C4-2B (cell line): ENCODE measurements around the gene PYDC1.

Experiments used
- ZFX ChIP-seq: fragments of 450-650 bp; IDR thresholded peaks from 2 replicates; pipeline ENCODE4 v1.6.1; 2017
- TF ChIP-seq, protein P1 (sequence below): fragments of 450-650 bp; conservative IDR thresholded peaks from 2 replicates; pipeline ENCODE4 v1.5.1; 2017; ENCODE audit warnings: mild to moderate bottlenecking

DNA sequence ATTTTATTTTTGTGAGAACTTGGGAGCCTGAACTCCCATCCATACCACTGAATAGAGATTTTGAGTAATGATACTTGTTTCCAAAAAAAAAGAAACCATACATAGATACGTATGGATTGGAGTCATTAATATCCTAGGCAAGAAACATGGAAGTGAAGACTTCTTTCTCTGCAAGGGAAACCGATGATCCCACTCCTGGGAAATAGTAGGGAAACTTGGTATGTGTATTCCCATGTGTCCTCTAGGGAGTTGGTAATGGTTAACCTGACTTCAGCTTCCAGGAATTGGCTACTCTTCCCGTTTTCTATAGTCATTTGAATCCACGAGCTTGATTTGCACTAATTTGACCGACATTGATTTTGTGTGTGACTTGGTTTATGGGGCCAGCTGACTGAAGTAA lies 31.6 kb downstream of the PYDC1 start:
- TF ChIP-seq, protein P1, sequence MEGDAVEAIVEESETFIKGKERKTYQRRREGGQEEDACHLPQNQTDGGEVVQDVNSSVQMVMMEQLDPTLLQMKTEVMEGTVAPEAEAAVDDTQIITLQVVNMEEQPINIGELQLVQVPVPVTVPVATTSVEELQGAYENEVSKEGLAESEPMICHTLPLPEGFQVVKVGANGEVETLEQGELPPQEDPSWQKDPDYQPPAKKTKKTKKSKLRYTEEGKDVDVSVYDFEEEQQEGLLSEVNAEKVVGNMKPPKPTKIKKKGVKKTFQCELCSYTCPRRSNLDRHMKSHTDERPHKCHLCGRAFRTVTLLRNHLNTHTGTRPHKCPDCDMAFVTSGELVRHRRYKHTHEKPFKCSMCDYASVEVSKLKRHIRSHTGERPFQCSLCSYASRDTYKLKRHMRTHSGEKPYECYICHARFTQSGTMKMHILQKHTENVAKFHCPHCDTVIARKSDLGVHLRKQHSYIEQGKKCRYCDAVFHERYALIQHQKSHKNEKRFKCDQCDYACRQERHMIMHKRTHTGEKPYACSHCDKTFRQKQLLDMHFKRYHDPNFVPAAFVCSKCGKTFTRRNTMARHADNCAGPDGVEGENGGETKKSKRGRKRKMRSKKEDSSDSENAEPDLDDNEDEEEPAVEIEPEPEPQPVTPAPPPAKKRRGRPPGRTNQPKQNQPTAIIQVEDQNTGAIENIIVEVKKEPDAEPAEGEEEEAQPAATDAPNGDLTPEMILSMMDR, result no peak
- no peak for TF ChIP-seq ZFX
